ENCODE measurements around the gene TMEM53. TPM values are rescaled to one million over a fixed set of nuclear protein-coding genes. Genes with fewer than 3 reads are reported as not detected.

Gene TMEM53
- total RNA-seq, 2 donors from 2014 or later, result 26.4 to 29.6 TPM

DNA sequence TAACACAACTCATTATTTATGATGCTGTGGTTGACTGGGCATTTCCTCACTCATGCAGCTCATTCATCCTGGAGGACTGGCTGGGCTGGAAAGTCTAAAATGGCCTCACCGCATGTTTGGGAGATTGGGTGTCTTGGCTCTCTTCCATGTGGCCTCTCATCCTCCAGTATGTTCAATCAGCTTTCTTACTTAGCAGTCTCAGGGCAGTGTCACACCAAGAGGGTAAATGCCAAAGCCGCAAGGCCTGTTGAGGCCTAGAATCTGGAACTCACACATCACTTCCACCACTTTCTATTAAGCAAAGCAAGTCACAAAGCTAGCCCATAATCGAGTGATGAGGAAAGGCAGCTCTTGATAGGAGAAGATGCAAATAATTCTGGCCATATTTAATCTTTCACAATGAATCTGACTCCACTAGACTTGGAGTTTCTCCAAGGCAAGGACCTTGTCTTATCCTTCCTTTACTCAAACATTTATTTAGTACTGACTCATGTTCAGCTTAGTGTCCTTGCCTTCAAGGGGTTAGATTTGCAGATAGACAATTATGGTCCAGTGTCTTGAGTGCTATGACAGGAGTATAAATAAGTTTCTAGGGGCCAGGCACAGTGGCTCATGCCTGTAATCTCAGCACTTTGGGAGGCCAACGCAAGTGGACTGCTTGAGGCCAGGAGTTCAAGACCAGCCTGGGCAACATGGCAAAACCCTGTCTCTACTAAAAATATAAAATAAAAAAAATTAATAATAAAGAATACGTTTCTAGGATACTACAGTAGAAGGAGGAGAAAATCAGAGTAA lies 45.1 kb downstream of the TMEM53 start:
- no peaks in the 10 kb centered on the region for H3K27me3 ChIP-seq
- TF ChIP-seq, protein P1, sequence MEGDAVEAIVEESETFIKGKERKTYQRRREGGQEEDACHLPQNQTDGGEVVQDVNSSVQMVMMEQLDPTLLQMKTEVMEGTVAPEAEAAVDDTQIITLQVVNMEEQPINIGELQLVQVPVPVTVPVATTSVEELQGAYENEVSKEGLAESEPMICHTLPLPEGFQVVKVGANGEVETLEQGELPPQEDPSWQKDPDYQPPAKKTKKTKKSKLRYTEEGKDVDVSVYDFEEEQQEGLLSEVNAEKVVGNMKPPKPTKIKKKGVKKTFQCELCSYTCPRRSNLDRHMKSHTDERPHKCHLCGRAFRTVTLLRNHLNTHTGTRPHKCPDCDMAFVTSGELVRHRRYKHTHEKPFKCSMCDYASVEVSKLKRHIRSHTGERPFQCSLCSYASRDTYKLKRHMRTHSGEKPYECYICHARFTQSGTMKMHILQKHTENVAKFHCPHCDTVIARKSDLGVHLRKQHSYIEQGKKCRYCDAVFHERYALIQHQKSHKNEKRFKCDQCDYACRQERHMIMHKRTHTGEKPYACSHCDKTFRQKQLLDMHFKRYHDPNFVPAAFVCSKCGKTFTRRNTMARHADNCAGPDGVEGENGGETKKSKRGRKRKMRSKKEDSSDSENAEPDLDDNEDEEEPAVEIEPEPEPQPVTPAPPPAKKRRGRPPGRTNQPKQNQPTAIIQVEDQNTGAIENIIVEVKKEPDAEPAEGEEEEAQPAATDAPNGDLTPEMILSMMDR (IDR thresholded peaks at IDR 0.05), result no peak
- no peak overlapping the region for H3K4me3 ChIP-seq
- H3K36me3 ChIP-seq, result no peaks in the 10 kb centered on the region
- no peak for DNase-seq
- H3K27ac ChIP-seq, result no peak overlapping the region
- peaks cover 10% of the 10 kb centered on the region for H3K4me1 ChIP-seq
- no peak overlapping the region for H3K9ac ChIP-seq (ENCODE audit: low read depth in 2 of 2, low read length in 2 of 2)
- intact Hi-C loops (cut with DNase I), result no loop called here
- no peaks in the 10 kb centered on the region for H3K9me3 ChIP-seq

DNA sequence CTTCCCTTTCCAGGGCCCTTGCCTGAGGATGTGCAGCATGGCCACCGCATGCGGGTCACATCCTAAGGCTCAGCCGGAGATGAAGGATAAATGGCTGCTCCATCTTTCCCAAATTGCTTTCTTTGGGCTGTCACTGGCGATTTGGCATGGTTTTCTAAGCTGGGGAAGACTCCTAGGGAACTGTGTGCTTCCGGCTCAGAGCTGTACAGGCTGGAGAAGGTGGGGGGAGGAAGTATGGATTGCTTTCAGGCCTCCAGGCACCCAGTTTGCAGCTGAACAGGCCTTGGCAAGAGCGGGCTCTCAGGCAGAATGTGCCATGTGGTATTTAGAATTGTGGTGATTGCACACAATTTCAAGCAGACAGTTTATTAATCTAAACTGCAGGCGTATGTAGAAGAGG lies 48.9 kb downstream of the TMEM53 start:
- intact Hi-C loops (cut with DNase I), result no loop called here
- Histone ChIP-seq H3K4me1 (no peaks in the 10 kb centered on the region), H3K27ac (no peak overlapping the region), H3K9me3 (no peaks in the 10 kb centered on the region), H3K36me3 (no peaks in the 10 kb centered on the region), H3K27me3 (no peaks in the 10 kb centered on the region), H3K9ac (ENCODE audit: low read depth in 2 of 2, low read length in 2 of 2) (no peak overlapping the region), H3K4me3 (no peak overlapping the region)
- DNase-seq, result no peak
- TF ChIP-seq, protein P1 (IDR thresholded peaks at IDR 0.05), result no peak

DNA sequence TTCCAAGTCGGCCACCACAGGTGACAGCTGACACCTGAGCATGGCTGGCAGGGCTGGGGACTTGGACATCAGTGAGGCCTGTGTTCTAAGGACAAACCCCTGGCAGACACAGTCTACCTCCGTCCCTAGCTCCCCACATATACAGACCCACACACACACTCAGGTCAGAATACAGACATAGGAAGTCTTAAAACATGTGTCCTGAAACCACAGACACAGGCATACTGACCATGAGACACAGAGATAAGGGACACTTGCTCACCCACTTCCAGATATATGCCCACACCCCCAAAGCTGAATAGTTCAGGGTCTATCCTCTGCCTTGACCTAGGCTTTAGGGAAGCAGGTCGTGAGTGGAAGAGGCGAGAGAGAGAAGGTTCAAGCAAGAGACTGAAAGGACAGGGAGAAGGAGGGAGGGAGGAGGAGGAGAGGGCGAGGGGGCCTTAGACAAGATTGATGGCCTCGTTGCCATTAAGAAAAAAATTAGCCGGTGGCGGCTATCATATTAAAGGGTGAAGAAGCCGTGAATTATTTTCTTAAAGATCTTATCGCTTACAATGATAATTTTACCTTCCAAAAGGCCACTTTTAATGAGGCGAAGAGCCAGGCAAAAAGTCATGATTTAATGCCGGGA lies 49.9 kb downstream of the TMEM53 start:
- intact Hi-C loops (cut with DNase I), result no loop called here
- TF ChIP-seq, protein P1 (IDR thresholded peaks at IDR 0.05), result no peak
- no peak overlapping the region for H3K9ac ChIP-seq (ENCODE audit: low read depth in 2 of 2, low read length in 2 of 2)
- no peaks in the 10 kb centered on the region for H3K9me3 ChIP-seq
- H3K4me3 ChIP-seq, result no peak overlapping the region
- H3K4me1 ChIP-seq, result no peaks in the 10 kb centered on the region
- no peaks in the 10 kb centered on the region for H3K27me3 ChIP-seq
- DNase-seq, result no peak
- H3K27ac ChIP-seq, result no peak overlapping the region
- no peaks in the 10 kb centered on the region for H3K36me3 ChIP-seq

DNA sequence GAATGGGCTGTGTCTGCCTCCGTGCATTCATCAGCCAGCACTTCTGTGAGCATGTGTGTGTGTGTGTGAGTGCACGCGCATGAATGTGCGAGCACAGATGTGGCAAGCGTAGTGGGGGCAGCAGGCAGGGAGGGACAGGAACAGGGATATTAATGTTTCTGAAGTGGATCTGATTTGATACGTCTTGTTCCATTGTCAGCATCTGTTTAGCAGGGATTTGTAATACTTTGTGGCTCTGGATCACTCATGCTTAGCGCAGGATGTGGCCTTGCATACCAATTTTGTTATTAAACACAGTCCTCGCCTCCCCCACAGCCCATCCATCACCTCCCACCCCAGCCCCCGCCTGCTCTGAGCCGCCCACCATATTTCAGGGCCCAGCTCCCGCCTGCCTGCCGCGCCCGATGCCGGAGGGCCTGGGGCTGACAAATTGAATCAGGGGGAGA lies 52.4 kb downstream of the TMEM53 start:
- Histone ChIP-seq H3K9me3 (no peaks in the 10 kb centered on the region), H3K4me3 (no peak overlapping the region), H3K27me3 (peaks cover 8% of the 10 kb centered on the region), H3K9ac (ENCODE audit: low read depth in 2 of 2, low read length in 2 of 2) (no peak overlapping the region), H3K4me1 (no peaks in the 10 kb centered on the region), H3K27ac (no peak overlapping the region), H3K36me3 (no peaks in the 10 kb centered on the region)
- TF ChIP-seq, protein P1 (IDR thresholded peaks at IDR 0.05), result no peak
- DNase-seq, result no peak
- intact Hi-C loops (cut with DNase I), result no loop called here

GRCh38 chr1:44620072-44620471 lies 54.2 kb downstream of the TMEM53 start:
- TF ChIP-seq, protein P1 (IDR thresholded peaks at IDR 0.05), result no peak
- Histone ChIP-seq H3K27me3 (peaks cover 10% of the 10 kb centered on the region), H3K36me3 (no peaks in the 10 kb centered on the region), H3K4me1 (no peaks in the 10 kb centered on the region), H3K4me3 (no peak overlapping the region), H3K9me3 (no peaks in the 10 kb centered on the region), H3K9ac (ENCODE audit: low read depth in 2 of 2, low read length in 2 of 2) (no peak overlapping the region), H3K27ac (no peak overlapping the region)
- intact Hi-C loops (cut with DNase I), result no loop called here
- DNase-seq, result no peak
